HEK293 (cell line): ENCODE results near the gene GAS7.

Source experiments
- YY1 ChIP-seq: fragments of 450-650 bp; formaldehyde crosslinking; IDR thresholded peaks from 2 replicates; pipeline ENCODE4 v1.5.1; 2018; ENCODE audit warnings: missing biosample characterization, missing genetic modification characterization
- ZIC2 ChIP-seq: fragments of 450-650 bp; formaldehyde crosslinking; IDR thresholded peaks from 2 replicates; pipeline ENCODE4 v1.5.1; 2016; ENCODE audit warnings: missing biosample characterization, missing genetic modification characterization
- ZNF133 ChIP-seq: fragments of 450-650 bp; formaldehyde crosslinking; IDR thresholded peaks from 2 replicates; pipeline ENCODE4 v1.5.1; 2016; ENCODE audit warnings: missing biosample characterization, missing genetic modification characterization
- ZNF155 ChIP-seq: fragments of 450-650 bp; formaldehyde crosslinking; IDR thresholded peaks from 2 replicates; pipeline ENCODE4 v1.5.1; 2016; ENCODE audit warnings: missing biosample characterization, missing genetic modification characterization
- ZNF24 ChIP-seq: fragments of 450-650 bp; formaldehyde crosslinking; IDR thresholded peaks from 2 replicates; pipeline ENCODE4 v1.5.1; 2016; ENCODE audit warnings: missing biosample characterization, missing genetic modification characterization
- ZNF274 ChIP-seq, 2 experiments: fragments of 200-500 bp in 1 of 2; fragments of 450-650 bp in 1 of 2; sonication (Bioruptor generic) in 1 of 2; formaldehyde crosslinking in 1 of 2; IDR thresholded peaks; 2 replicates each; pipeline versions ENCODE4 v1.5.1 to v1.6.1; 2014 to 2016; ENCODE audit warnings: borderline replicate concordance in 1 of 2, inconsistent platforms in 1 of 2, low read length in 1 of 2, missing biosample characterization in 1 of 2, missing genetic modification characterization in 1 of 2
- ZNF654 ChIP-seq: fragments of 450-650 bp; formaldehyde crosslinking; IDR thresholded peaks from 2 replicates; pipeline ENCODE4 v1.5.1; 2016; ENCODE audit warnings: low read depth, missing biosample characterization, missing genetic modification characterization
- TF ChIP-seq, protein P1 (sequence below): fragments of 450-650 bp; formaldehyde crosslinking; conservative IDR thresholded peaks from 2 replicates; pipeline ENCODE4 v1.5.1; 2016; ENCODE audit warnings: low read depth, missing biosample characterization, missing genetic modification characterization
- TF ChIP-seq, protein P2 (sequence below): fragments of 450-650 bp; formaldehyde crosslinking; IDR thresholded peaks from 2 replicates; pipeline ENCODE4 v1.5.1; 2016; ENCODE audit warnings: missing biosample characterization, missing genetic modification characterization

DNA sequence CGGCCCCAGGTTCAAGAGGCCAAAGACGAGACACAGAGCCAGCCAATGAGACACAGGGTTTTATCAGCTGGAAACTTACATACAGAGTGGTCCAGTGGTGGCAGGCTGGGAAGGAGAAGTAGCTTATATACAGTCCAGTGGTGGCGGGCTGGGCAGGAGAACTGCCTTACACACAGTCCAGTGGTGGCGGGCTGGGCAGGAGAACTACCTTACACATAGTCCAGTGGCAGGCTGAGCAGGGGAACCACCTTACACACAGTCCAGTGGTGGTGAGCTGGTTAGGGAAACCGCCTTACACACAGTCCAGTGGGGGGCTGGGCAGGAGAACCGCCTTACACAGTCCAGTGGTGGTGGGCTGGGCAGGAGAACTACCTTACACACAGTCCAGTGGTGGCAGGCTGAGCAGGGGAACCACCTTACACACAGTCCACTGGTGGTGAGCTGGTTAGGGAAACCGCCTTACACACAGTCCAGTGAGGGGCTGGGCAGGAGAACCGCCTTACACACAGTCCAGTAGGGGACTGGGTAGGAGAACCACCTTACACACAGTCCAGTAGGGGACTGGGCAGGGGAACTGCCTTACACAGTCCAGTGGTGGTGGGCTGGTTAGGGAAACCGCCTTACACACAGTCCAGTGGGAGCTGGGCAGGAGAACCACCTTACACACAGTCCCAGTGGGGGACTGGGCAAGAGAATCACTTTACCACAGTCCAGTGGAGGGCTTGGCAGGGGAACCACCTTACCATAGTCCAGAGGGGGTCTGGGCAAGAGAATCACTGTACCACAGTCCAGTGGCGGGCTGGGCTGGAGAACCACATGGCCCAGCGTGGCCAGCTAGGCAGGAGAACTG, 90.9 kb downstream of the GAS7 start:
- TF ChIP-seq, protein P1, sequence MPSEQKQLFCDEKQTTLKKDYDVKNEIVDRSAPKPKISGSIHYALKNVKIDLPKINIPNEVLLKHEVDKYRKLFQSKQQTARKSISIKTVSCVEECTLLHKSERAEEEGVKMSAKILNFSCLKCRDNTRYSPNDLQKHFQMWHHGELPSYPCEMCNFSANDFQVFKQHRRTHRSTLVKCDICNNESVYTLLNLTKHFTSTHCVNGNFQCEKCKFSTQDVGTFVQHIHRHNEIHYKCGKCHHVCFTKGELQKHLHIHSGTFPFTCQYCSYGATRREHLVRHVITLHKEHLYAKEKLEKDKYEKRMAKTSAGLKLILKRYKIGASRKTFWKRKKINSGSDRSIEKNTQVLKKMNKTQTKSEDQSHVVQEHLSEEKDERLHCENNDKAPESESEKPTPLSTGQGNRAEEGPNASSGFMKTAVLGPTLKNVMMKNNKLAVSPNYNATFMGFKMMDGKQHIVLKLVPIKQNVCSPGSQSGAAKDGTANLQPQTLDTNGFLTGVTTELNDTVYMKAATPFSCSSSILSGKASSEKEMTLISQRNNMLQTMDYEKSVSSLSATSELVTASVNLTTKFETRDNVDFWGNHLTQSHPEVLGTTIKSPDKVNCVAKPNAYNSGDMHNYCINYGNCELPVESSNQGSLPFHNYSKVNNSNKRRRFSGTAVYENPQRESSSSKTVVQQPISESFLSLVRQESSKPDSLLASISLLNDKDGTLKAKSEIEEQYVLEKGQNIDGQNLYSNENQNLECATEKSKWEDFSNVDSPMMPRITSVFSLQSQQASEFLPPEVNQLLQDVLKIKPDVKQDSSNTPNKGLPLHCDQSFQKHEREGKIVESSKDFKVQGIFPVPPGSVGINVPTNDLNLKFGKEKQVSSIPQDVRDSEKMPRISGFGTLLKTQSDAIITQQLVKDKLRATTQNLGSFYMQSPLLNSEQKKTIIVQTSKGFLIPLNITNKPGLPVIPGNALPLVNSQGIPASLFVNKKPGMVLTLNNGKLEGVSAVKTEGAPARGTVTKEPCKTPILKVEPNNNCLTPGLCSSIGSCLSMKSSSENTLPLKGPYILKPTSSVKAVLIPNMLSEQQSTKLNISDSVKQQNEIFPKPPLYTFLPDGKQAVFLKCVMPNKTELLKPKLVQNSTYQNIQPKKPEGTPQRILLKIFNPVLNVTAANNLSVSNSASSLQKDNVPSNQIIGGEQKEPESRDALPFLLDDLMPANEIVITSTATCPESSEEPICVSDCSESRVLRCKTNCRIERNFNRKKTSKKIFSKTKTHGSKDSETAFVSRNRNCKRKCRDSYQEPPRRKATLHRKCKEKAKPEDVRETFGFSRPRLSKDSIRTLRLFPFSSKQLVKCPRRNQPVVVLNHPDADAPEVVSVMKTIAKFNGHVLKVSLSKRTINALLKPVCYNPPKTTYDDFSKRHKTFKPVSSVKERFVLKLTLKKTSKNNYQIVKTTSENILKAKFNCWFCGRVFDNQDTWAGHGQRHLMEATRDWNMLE (tag by site-specific recombination) = no peak
- TF ChIP-seq, protein P2, sequence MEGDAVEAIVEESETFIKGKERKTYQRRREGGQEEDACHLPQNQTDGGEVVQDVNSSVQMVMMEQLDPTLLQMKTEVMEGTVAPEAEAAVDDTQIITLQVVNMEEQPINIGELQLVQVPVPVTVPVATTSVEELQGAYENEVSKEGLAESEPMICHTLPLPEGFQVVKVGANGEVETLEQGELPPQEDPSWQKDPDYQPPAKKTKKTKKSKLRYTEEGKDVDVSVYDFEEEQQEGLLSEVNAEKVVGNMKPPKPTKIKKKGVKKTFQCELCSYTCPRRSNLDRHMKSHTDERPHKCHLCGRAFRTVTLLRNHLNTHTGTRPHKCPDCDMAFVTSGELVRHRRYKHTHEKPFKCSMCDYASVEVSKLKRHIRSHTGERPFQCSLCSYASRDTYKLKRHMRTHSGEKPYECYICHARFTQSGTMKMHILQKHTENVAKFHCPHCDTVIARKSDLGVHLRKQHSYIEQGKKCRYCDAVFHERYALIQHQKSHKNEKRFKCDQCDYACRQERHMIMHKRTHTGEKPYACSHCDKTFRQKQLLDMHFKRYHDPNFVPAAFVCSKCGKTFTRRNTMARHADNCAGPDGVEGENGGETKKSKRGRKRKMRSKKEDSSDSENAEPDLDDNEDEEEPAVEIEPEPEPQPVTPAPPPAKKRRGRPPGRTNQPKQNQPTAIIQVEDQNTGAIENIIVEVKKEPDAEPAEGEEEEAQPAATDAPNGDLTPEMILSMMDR = no peak
- TF ChIP-seq ZNF274 (IDR thresholded peaks at IDR 0.05; ENCODE audit: low read length) (no peak), ZNF274 (tag by site-specific recombination; IDR thresholded peaks at IDR 0.05; ENCODE audit: borderline replicate concordance) (no peak), ZNF654 (tag by site-specific recombination) (no peak), ZNF133 (tag by site-specific recombination) (no peak), ZIC2 (no peak), YY1 (no peak), ZNF24 (tag by site-specific recombination) (no peak), ZNF155 (tag by site-specific recombination) (no peak)
